ENCODE data around the gene CFAP47. TPM values are rescaled to one million over a fixed set of nuclear protein-coding genes. Genes with fewer than 3 reads are reported as not detected.

The CFAP47 gene
- total and polyA plus RNA-seq, 9 of the 15 experiments (the other 6 are each of a cell fraction or from before 2014, with no cell fraction given), result 0.06 to 0.29 (median 0.13) TPM

- H3K4me3 ChIP-seq, result no peak overlapping the region
- ChIA-PET POLR2A (no interaction called here), CTCF (ENCODE audit: low intra/inter-chr PET ratio) (no interaction called here)
- no peaks in the 10 kb centered on the region for H3K9me1 ChIP-seq (ENCODE audit: control insufficient read depth, insufficient read depth, low read length)
- no peaks in the 10 kb centered on the region for H3K36me3 ChIP-seq (ENCODE audit: control insufficient read depth, insufficient read depth, low read length)
- FAIRE-seq (no peak), DNase-seq (ENCODE audit: extremely low read depth in 1 of 4, low spot score in 3 of 4) (no peak), ATAC-seq (no peak)
- WGBS (ENCODE audit: insufficient coverage, low coverage, missing lambda C conversion rate), result 1% methylated on average over 8 of the region's 8 CpGs
- no TSS peak for BruUV-seq (replicated peaks)
- H3K4me1 ChIP-seq (replicated peaks in 1 of 2; ENCODE audit: control insufficient read depth in 2 of 2, insufficient read depth in 2 of 2, low read length in 2 of 2), result no peaks in the 10 kb centered on the region
- no peak overlapping the region for H2AFZ ChIP-seq (ENCODE audit: low read depth, low read length)
- TF ChIP-seq BCOR (IDR thresholded peaks at IDR 0.05) (no peak), HNRNPL (IDR thresholded peaks at IDR 0.05; ENCODE audit: low read depth, low read length) (no peak), HMG20B (CRISPR knock-in tag; IDR thresholded peaks at IDR 0.05) (no peak), POLR2B (IDR thresholded peaks at IDR 0.05; ENCODE audit: low read depth, partially characterized antibody) (no peak), ZNF764 (CRISPR knock-in tag; IDR thresholded peaks at IDR 0.05; ENCODE audit: low read depth) (no peak), GABPA (tag; conservative IDR thresholded peaks at IDR 0.05; ENCODE audit: low read depth) (no peak), NFE2 (IDR thresholded peaks at IDR 0.05; ENCODE audit: low read depth) (no peak), RNF219 (CRISPR knock-in tag; IDR thresholded peaks at IDR 0.05) (no peak), SIRT6 (IDR thresholded peaks at IDR 0.05; ENCODE audit: low read depth, low read length) (no peak), MCM2 (IDR thresholded peaks at IDR 0.05; ENCODE audit: low read depth) (no peak), KLF1 (tag; IDR thresholded peaks at IDR 0.05) (no peak), ESRRA (IDR thresholded peaks at IDR 0.05; ENCODE audit: borderline replicate concordance, low read depth) (no peak), ZSCAN32 (CRISPR knock-in tag; IDR thresholded peaks at IDR 0.05) (no peak), CCAR2 (IDR thresholded peaks at IDR 0.05; ENCODE audit: low read depth, low read length) (no peak), MAFK (IDR thresholded peaks at IDR 0.05; ENCODE audit: low read length) (no peak)
- TF ChIP-seq, protein P1, sequence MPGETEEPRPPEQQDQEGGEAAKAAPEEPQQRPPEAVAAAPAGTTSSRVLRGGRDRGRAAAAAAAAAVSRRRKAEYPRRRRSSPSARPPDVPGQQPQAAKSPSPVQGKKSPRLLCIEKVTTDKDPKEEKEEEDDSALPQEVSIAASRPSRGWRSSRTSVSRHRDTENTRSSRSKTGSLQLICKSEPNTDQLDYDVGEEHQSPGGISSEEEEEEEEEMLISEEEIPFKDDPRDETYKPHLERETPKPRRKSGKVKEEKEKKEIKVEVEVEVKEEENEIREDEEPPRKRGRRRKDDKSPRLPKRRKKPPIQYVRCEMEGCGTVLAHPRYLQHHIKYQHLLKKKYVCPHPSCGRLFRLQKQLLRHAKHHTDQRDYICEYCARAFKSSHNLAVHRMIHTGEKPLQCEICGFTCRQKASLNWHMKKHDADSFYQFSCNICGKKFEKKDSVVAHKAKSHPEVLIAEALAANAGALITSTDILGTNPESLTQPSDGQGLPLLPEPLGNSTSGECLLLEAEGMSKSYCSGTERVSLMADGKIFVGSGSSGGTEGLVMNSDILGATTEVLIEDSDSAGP (CRISPR knock-in tag; IDR thresholded peaks at IDR 0.05), result no peak
- no peak overlapping the region for H3K9ac ChIP-seq (ENCODE audit: insufficient read depth in 1 of 2, low read depth in 2 of 2, low read length in 2 of 2)
- no peak overlapping the region for H3K27ac ChIP-seq (ENCODE audit: extremely low read depth, low read depth, low read length)
- no peaks in the 10 kb centered on the region for H3K79me2 ChIP-seq (ENCODE audit: control insufficient read depth, insufficient read depth, low read length)
- in situ Hi-C loops (cut with MboI), result no loop called here
- intact Hi-C loops (cut with micrococcal nuclease), result no loop called here
- H3K9me3 ChIP-seq (replicated peaks; ENCODE audit: control insufficient read depth, insufficient read depth, low read depth, low read length), result no peaks in the 10 kb centered on the region
- no peak overlapping the region for H3K4me2 ChIP-seq (ENCODE audit: insufficient read depth, low read length)
- no peaks in the 10 kb centered on the region for H3K27me3 ChIP-seq (ENCODE audit: control insufficient read depth in 2 of 2, insufficient read depth in 2 of 2, low read length in 2 of 2)
- no peaks in the 10 kb centered on the region for H4K20me1 ChIP-seq (replicated peaks; ENCODE audit: control insufficient read depth, insufficient read depth, low read length)
Measured at GRCh38 chrX:36407836-36408235, 488.3 kb downstream of the CFAP47 start.

All from K562 (cell line).